ENCODE data around the gene ZIC4.

The ZIC4 gene

DNA sequence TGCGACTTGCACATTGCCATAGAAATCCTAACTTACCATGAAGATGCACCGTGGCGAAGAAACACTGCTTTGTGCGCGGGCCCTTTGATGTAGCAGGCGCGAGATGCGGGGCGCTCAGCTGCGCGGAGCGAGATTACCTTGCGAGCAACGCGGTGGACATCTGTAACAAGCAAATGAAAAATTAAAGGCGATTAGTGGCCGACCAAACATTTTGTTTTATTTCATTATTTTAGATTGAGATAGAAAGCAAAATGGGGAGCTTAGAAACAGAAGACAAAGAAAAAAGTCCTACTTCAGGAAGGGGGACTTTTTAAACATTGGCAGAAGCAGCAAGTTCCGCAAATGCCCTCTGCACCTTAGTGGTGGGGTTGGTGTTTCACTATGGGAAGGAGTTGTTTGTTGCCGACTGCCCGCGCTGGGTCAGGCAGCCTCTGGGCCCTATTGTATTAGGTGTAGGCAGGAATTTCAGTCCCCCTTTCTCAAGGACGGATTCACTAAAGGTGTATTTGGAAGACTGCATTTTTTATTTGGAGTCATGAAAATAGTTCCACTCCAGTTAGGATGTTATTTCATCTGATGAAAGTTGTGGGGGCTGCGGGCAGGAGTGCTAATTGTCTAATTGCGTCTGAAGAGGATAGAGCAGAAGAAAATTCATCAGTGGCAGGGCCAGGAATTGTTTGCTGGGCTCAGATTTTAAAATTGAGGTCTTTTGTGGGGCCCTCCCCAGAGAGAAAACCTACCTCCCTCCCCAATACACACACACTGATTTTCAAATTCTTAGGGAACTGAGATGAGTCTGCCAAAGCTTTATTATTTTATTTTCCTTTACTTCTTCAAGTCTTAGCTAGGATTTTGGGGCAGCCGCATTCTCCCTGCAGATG lies 17.4 kb downstream of the ZIC4 start:
- DNase-seq (ENCODE audit: low read depth): no peak
- H3K4me3 ChIP-seq (ENCODE audit: low read depth, low read length): no peak overlapping the region
- TF ChIP-seq, protein P1, sequence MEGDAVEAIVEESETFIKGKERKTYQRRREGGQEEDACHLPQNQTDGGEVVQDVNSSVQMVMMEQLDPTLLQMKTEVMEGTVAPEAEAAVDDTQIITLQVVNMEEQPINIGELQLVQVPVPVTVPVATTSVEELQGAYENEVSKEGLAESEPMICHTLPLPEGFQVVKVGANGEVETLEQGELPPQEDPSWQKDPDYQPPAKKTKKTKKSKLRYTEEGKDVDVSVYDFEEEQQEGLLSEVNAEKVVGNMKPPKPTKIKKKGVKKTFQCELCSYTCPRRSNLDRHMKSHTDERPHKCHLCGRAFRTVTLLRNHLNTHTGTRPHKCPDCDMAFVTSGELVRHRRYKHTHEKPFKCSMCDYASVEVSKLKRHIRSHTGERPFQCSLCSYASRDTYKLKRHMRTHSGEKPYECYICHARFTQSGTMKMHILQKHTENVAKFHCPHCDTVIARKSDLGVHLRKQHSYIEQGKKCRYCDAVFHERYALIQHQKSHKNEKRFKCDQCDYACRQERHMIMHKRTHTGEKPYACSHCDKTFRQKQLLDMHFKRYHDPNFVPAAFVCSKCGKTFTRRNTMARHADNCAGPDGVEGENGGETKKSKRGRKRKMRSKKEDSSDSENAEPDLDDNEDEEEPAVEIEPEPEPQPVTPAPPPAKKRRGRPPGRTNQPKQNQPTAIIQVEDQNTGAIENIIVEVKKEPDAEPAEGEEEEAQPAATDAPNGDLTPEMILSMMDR (IDR thresholded peaks at IDR 0.05; ENCODE audit: control insufficient read depth, extremely low read depth, insufficient read depth): no peak

DNA sequence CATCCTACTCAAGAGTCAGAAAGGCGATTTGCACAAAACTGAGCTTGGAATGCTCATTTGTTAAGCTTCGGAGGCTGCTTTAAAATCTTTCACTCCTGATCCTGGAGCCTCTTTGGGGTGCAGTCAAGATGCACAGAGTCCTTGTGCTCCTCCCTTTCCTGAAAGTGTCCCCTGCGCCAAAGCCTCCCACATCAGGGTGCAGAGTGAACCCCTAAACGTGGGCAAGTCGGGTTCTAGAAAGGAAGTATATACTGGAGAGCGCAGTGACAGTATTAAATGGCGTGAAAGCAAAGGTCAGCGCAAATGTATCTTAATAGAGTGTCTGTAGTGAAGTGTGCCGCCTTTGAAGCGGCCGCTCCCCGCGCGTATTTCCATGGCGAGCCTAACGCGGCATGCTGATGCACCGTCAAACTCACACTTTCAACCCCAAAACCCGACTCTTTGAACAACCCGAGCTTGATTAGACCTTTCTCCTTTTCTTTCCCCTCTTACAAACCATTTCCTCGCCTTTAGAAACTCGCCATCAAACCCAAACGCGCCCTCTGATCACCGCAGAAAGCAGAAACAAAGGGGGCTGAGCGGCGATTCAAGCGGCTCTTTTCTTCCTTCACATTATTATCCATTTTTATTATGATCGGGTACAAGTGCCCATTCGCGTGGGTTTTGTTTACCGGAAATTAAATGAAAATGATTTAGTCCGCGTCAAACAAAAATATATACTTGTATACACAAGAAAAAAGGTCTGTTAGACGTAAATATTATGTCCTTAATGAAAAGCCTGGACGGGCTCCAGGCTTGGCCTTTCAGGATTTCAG lies 18.3 kb downstream of the ZIC4 start:
- TF ChIP-seq, protein P1 (IDR thresholded peaks at IDR 0.05; ENCODE audit: control insufficient read depth, extremely low read depth, insufficient read depth): no peak
- DNase-seq (ENCODE audit: low read depth): no peak
- no peak overlapping the region for H3K4me3 ChIP-seq (ENCODE audit: low read depth, low read length)

DNA sequence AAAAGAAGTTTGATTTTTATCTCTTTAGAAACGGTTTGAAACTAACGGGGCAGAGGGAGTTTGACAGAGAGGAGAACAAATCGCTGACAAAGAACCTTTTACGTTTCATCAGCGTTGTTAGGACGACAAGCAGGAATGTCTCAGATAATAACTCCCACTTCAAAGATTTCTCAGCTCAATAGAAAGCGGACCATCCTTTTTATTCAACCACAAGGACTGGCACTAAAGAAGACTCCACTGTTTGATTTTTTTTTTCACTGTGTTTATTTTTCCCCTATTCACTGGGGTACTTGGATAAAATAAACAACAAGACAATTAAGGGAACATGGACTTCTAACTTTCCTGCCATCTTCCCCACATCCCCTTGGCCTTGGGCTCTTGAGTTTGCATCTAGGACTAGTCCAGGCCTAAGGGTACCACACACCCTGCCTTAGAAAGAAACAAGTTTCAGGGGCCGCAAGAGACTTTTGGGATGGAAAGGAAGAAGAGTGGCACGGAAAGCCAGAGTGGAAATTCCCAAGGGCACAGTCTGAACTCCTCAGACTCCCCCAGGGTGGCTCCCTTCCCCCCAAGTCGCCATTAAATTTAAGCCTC lies 19.0 kb downstream of the ZIC4 start:
- no peak overlapping the region for H3K4me3 ChIP-seq (ENCODE audit: low read depth, low read length)
- TF ChIP-seq, protein P1 (IDR thresholded peaks at IDR 0.05; ENCODE audit: control insufficient read depth, extremely low read depth, insufficient read depth): no peak
- no peak for DNase-seq (ENCODE audit: low read depth)

DNA sequence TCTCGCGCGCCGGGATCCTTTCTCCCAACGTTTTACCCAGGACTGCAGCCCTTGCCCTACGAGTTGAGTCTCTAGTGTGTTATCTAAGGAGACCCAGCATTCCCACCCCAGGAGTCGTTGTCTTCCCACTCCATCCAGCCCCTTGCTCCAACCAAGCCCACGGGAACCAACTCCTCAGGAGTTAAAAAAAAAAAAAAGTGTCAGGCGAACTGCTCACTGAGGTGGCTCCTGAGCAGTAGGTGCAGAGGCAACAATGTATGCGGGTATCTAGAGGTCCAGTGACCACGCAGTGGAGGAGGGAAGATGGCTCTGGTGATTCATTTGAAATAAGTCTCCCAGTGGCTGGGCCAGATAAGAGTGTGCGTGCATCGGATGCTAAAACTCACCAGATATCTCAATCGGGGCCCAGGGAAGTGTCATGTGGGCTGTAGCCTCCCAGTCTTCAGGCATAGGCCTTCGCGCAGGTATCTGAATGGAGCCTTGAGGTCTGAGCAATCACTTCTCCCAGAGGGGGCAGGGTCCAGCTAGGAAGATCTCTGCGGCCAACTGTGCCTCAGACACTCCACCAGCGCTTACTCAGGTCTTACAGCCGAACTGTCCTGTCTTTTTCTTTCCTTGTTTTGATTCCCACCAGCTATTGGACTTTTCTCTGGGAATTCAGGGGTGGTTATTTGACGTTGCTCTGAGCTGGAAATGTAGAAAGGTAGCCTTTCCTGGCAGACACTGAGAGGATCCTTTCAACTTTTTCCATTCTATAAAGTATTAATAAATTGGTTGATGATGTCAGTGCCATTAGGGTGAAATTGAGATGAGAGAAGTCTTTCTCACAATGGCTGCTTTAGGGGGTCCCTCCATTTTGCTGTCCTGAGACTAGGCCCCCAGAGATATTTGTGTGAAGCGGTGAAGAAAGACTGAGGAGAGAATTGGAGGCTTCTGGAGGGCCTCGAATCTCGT lies 21.0 kb downstream of the ZIC4 start:
- no peak overlapping the region for H3K4me3 ChIP-seq (ENCODE audit: low read depth, low read length)
- no peak for DNase-seq (ENCODE audit: low read depth)
- TF ChIP-seq, protein P1 (IDR thresholded peaks at IDR 0.05; ENCODE audit: control insufficient read depth, extremely low read depth, insufficient read depth): no peak

DNA sequence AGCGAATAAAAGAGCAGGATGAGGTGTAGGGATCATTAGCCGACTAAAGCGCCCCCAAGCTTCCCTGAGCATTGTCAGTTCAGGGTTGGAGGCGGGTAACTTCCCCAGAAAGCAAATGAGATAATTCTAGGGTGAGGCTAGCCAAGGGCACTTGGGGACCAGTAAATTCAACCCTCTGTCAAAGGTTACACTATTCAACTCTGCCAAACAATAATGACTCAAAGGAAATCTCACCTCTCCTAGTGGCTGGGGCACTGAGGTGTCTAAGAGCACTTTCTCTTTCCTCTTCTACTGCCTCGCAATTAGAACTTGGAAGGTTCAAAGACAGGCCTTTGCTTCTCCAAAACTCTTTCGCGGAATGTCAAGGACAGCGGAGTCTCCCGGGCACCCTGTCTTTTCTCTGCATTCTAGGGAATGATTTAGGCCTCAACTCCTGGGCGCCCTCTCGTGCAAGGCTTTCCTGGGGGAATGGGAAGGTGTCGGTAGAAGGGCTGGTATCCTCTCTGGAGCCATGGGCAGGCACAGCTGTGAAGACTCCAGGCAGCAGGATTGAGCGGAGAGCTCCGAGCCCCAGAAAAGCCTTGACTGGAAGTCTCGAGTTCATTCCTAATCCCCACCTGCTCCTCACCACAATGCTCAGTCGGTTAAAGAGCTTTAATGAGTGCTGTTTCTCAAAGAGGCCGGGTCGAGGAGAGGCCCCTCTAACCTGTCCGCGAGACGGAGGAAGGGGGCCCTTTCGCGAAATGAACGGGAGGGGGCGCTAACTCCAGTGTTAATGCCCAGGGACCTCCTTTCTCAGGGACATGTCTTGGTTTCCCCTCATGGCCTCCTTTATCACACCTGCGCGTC lies 21.9 kb downstream of the ZIC4 start:
- H3K4me3 ChIP-seq (ENCODE audit: low read depth, low read length): no peak overlapping the region
- DNase-seq (ENCODE audit: low read depth): no peak
- TF ChIP-seq, protein P1 (IDR thresholded peaks at IDR 0.05; ENCODE audit: control insufficient read depth, extremely low read depth, insufficient read depth): no peak
